Activated CD4-positive, alpha-beta memory T cell treated with anti-CD3 and anti-CD28 coated beads for 36 hours (primary cell): ENCODE results near the gene COCH. TPM values are rescaled to one million over a fixed set of nuclear protein-coding genes. Genes with fewer than 3 reads are reported as not detected.
"Not testable (repeated sequence)": the region's sequence is repeated elsewhere in the genome, so short reads cannot be mapped to it uniquely, and the experiment has no call there.

Experiments used
- CTCF ChIA-PET: fragments of 350-600 bp; sonication (Branson Sonifier 250); formaldehyde crosslinking; loops from one replicate; lab custom pipeline; 2021; ENCODE audit warnings: antibody characterized with exemption, inconsistent platforms; lab: Charles Lee
- POLR2A ChIA-PET: fragments of 350-600 bp; sonication (Branson Sonifier 250); formaldehyde crosslinking; loops from one replicate; lab custom pipeline; 2021; ENCODE audit warnings: antibody characterized with exemption; lab: Charles Lee
- DNase-seq: peaks from one replicate; pipeline ENCODE4 v3.0.0-alpha.2; 2020
- H3K27ac Mint-ChIP-seq: one replicate; pipeline ENCODE4 v1.8.0; 2021; ENCODE audit warnings: mixed read lengths
- H3K27me3 Mint-ChIP-seq: one replicate; pipeline ENCODE4 v1.8.0; 2021; ENCODE audit warnings: mixed read lengths
- H3K36me3 Mint-ChIP-seq: one replicate; pipeline ENCODE4 v1.8.0; 2021; ENCODE audit warnings: mixed read lengths
- H3K4me1 Mint-ChIP-seq: one replicate; pipeline ENCODE4 v1.8.0; 2021; ENCODE audit warnings: low read depth, mixed read lengths
- H3K4me3 Mint-ChIP-seq: one replicate; pipeline ENCODE4 v1.8.0; 2021; ENCODE audit warnings: mild to moderate bottlenecking, mixed read lengths
- H3K9me3 Mint-ChIP-seq: one replicate; pipeline ENCODE4 v1.8.0; 2021; ENCODE audit warnings: mixed read lengths
- intact Hi-C: fragments of 100-400 bp; cut with micrococcal nuclease; formaldehyde crosslinking; loops from one replicate; pipeline ENCODE4 v1.15.1; 2023
- total RNA-seq, 2 experiments: library from RNA; stranded (reverse); gene quantifications; one replicate each; pipeline ENCODE4 v1.2.3, GENCODE V29; 2021

COCH gene
- total RNA-seq, 2 experiments from 2014 or later: 0.45 to 0.75 TPM

DNA sequence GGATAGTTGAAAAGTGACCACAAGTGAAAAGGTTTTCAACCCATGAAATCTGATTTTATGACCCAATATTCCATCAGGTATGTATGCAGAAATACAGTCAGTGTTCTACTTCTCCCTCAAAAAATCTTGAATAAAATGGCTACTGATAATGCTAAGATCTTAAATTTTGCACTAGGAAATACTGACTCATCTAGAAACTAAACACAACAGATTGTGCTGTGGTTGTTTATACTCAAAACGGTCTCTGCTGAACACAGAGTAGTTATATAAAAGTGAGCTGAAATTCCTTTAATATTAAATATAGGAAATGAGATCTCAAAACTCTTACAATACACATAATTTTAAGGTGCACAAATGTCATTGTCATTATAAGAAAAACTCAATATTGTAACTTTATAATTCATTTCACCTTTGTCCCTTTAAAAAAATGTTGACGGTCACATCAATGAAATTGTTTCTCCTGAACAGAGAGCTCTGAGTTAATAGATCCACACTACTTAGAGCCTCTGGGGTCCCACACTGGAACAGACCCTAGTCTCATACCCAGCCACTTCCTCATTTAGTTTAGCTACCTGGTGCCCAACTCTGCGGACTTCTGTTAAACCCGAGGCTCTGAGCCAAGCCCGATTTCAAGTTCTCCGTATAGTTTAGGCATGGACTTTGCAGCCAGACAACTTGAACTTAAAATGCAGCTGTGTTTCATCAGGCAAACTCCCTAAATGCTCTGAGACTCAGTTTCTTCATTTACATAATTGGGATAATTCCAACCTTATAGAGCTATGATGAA, 9.3 kb downstream of the COCH start:
- intact Hi-C loops: no loop called here
- no peaks in the 10 kb centered on the region for H3K9me3 Mint-ChIP-seq
- POLR2A ChIA-PET: no interaction called here
- CTCF ChIA-PET: no interaction called here
- H3K27ac Mint-ChIP-seq: no peak overlapping the region
- DNase-seq: no peak
- H3K27me3 Mint-ChIP-seq: no peaks in the 10 kb centered on the region
- H3K4me1 Mint-ChIP-seq: no peaks in the 10 kb centered on the region
- no peak overlapping the region for H3K4me3 Mint-ChIP-seq
- H3K36me3 Mint-ChIP-seq: no peaks in the 10 kb centered on the region

DNA sequence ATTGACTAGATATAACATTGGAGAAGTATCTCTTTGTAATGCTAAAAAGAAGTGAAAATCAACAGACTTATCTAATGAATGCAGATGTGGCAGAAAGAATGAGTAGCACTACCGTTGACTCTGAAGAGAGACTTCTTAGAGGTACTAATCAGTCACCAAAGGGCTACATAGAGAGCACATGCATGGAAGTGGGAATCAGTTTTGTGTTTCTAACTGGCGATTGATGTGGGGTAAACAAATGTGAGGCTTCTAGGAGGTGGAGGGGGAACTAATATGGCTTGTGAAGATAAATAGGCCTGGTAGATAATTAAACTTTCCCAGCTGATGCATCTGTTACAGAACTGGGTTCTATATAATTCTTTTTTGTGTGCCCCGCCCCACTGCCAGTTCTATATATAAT, 10.5 kb downstream of the COCH start:
- H3K27me3 Mint-ChIP-seq: no peaks in the 10 kb centered on the region
- peaks cover 6% of the 10 kb centered on the region for H3K4me1 Mint-ChIP-seq
- no peaks in the 10 kb centered on the region for H3K9me3 Mint-ChIP-seq
- POLR2A ChIA-PET: no interaction called here
- CTCF ChIA-PET: no interaction called here
- intact Hi-C loops: no loop called here
- H3K27ac Mint-ChIP-seq: no peak overlapping the region
- no peak overlapping the region for H3K4me3 Mint-ChIP-seq
- no peak for DNase-seq
- no peaks in the 10 kb centered on the region for H3K36me3 Mint-ChIP-seq

GRCh38 chr14:30885840-30886740, 11.7 kb downstream of the COCH start:
- ChIA-PET CTCF (no interaction called here), POLR2A (no interaction called here)
- no peaks in the 10 kb centered on the region for H3K9me3 Mint-ChIP-seq
- intact Hi-C loops: no loop called here
- H3K27me3 Mint-ChIP-seq: no peaks in the 10 kb centered on the region
- no peak for DNase-seq
- no peaks in the 10 kb centered on the region for H3K36me3 Mint-ChIP-seq
- no peak overlapping the region for H3K27ac Mint-ChIP-seq
- peaks cover 6% of the 10 kb centered on the region for H3K4me1 Mint-ChIP-seq
- no peak overlapping the region for H3K4me3 Mint-ChIP-seq

DNA sequence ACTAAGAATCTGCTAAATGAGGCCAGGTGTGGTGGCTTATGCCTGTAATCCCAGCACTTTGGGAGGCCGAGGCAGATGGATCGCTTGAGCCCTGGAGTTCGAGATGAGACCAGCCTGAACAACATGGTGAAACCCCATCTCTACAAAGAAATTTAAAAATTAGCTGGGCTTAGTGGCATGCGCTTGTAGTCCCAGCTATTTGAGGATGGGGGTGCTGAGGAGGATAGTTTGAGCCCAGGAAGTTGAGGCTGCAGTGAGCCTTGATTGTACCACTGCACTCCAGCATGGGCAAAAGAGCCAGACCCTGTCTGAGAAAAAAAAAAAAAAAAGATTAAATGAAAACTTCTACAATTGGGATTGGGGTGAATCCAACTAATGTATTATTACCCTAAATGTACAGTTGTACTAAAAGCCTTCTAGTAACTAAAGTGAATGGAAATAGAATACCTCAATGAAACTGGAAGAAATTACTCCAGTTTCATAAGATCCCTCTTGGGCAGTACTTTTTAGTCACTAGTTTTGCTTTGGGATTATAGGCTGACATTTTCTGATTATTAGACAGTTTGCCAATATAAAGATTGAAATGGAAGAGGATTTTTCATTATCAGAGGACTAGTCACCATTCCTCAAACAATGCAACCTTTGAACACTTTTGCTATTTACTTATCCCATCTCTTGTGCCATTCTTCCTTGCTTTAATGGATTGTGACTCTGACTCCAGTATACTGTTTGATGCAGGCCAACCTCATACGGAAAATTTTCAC, 14.3 kb downstream of the COCH start:
- DNase-seq: no peak
- Mint-ChIP-seq H3K4me3 (no peak overlapping the region), H3K4me1 (peaks cover 6% of the 10 kb centered on the region), H3K9me3 (no peaks in the 10 kb centered on the region), H3K27ac (no peak overlapping the region), H3K36me3 (no peaks in the 10 kb centered on the region), H3K27me3 (no peaks in the 10 kb centered on the region)
- POLR2A ChIA-PET: interaction anchor here (0.7 kb wide), 1 partner anchor 1442 kb away, joined by 3 read pairs; no protein-coding TSS in a partner anchor
- intact Hi-C loops: no loop called here
- CTCF ChIA-PET: no interaction called here

GRCh38 chr14:30889244-30889594, 14.9 kb downstream of the COCH start:
- POLR2A ChIA-PET: no interaction called here
- Mint-ChIP-seq H3K27ac (no peak overlapping the region), H3K4me3 (no peak overlapping the region), H3K9me3 (no peaks in the 10 kb centered on the region), H3K36me3 (no peaks in the 10 kb centered on the region), H3K27me3 (no peaks in the 10 kb centered on the region), H3K4me1 (peaks cover 6% of the 10 kb centered on the region)
- CTCF ChIA-PET: no interaction called here
- DNase-seq: no peak
- intact Hi-C loops: no loop called here

DNA sequence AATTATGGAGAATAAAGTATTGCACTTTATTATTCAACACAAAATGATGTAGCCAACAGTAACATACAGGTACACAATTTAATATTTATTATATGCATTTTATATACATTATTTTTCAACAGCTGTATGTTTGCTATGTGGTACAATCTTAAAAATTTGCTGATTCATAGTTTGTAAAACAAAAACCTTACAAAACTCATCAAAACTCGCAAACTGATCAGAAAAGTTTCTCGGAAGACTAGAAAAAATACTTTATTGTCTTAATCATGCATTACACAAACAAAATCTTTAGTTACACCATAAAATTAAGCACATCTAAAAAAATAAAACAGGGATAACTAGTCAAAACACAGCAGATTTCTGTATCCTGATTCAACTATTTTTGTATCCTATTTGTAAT, 19.5 kb downstream of the COCH start:
- Mint-ChIP-seq H3K36me3 (peaks cover 17% of the 10 kb centered on the region), H3K4me3 (no peak overlapping the region), H3K4me1 (peaks cover 5% of the 10 kb centered on the region), H3K27me3 (no peaks in the 10 kb centered on the region), H3K27ac (no peak overlapping the region), H3K9me3 (no peaks in the 10 kb centered on the region)
- no peak for DNase-seq
- POLR2A ChIA-PET: no interaction called here
- CTCF ChIA-PET: no interaction called here
- intact Hi-C loops: no loop called here

DNA sequence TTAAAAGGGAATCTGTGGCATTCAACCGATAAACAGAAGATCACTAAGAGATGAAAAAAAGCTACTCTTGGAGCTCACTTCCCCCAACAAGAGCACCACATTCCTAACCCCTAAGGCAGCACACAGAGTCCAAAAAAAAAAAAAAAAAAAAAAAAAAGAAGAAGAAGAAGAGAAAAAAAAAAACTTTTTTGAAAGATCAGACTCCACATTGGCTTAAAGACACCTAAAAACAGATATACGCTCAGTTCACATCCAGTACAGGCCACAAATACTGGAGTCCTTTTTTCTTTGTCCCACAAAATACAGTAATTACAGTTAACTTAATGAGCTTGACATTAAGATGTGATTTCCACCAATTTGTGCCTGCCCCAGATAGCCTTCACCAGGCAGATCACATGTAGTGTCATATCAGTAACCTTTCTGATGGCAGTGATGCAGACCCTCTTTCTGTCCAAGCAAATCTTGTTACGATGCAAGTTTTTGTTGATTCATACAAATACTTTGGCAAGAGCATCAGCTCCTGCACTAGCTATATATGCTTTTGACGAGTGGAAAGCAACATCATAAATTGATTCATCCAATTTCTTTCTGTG, 20.7 kb downstream of the COCH start:
- peaks cover 2% of the 10 kb centered on the region for H3K4me1 Mint-ChIP-seq
- ChIA-PET POLR2A (no interaction called here), CTCF (interaction anchor here (0.6 to 0.8 kb wide), 2 partner anchors 16 to 324 kb away, joined by 3 to 5 read pairs; no protein-coding TSS in a partner anchor)
- no peaks in the 10 kb centered on the region for H3K27me3 Mint-ChIP-seq
- H3K9me3 Mint-ChIP-seq: no peaks in the 10 kb centered on the region
- intact Hi-C loops: no loop called here
- no peak for DNase-seq
- peaks cover 17% of the 10 kb centered on the region for H3K36me3 Mint-ChIP-seq
- no peak overlapping the region for H3K4me3 Mint-ChIP-seq
- no peak overlapping the region for H3K27ac Mint-ChIP-seq

DNA sequence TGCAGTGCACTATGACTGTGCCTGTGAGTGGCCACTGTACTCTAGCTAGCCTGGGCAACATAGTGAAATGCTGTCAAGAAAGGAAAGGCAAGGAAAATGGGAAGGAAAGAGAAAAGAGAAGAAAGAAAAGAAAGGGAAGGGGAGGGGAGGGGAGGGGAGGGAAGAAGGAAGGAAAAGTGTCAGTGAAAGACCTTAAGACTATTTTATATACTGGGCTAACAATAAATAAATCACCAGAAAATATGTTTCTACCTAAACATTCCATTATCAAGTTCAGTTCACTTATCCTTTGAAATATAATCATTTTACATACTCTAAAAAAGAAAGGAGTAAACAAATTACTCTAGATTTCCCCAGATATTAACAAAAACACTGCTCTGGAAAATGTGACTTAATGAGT, 22.1 kb downstream of the COCH start:
- H3K36me3 Mint-ChIP-seq: peaks cover 19% of the 10 kb centered on the region
- intact Hi-C loops: no loop called here
- CTCF ChIA-PET: no interaction called here

GRCh38 chr14:30897121-30897520, 22.8 kb downstream of the COCH start:
- H3K9me3 Mint-ChIP-seq, CTCF ChIA-PET, H3K27me3 Mint-ChIP-seq, H3K4me3 Mint-ChIP-seq, intact Hi-C loops, POLR2A ChIA-PET, H3K4me1 Mint-ChIP-seq, H3K27ac Mint-ChIP-seq, DNase-seq: not testable (repeated sequence)
- H3K36me3 Mint-ChIP-seq: peaks cover 23% of the 10 kb centered on the region

More for the DNA sequence above, 22.1 kb downstream of the COCH start:
- Mint-ChIP-seq H3K4me1 (peaks cover 2% of the 10 kb centered on the region), H3K27ac (no peak overlapping the region), H3K4me3 (no peak overlapping the region), H3K9me3 (no peaks in the 10 kb centered on the region), H3K27me3 (no peaks in the 10 kb centered on the region)
- POLR2A ChIA-PET: no interaction called here
- no peak for DNase-seq

- intact Hi-C loops: no loop called here
- H3K27ac Mint-ChIP-seq: no peak overlapping the region
- H3K36me3 Mint-ChIP-seq: peaks cover 25% of the 10 kb centered on the region
Observed at GRCh38 chr14:30903285-30904124, 29.1 kb downstream of the COCH start.

More at GRCh38 chr14:30903285-30904124, 29.1 kb downstream of the COCH start:
- no peak for DNase-seq
- Mint-ChIP-seq H3K27me3 (no peaks in the 10 kb centered on the region), H3K9me3 (no peaks in the 10 kb centered on the region), H3K4me1 (peaks cover 2% of the 10 kb centered on the region), H3K4me3 (no peak overlapping the region)
- CTCF ChIA-PET: interaction anchor here (0.6 kb wide), 1 partner anchor 198 kb away, joined by 3 read pairs; no protein-coding TSS in a partner anchor
- POLR2A ChIA-PET: interaction anchor here (0.6 kb wide), 1 partner anchor 16 kb away, joined by 3 read pairs; no protein-coding TSS in a partner anchor
